Right lobe of liver (tissue), 4 donors: Measurements from ENCODE around the gene CFAP119.

ENCODE experiments used
- CTCF ChIP-seq, 4 donors: fragments of 200-600 bp in 3 of 4; fragments of 450-650 bp in 1 of 4; IDR thresholded peaks; one replicate each; pipeline versions ENCODE4 v1.5.1 to v1.8.0; 2016 to 2022; ENCODE audit warnings: antibody characterized with exemption in 4 of 4, mild to moderate bottlenecking in 2 of 4
- POLR2A ChIP-seq: fragments of 450-650 bp; IDR thresholded peaks from one replicate; pipeline ENCODE4 v1.6.1; 2017; ENCODE audit warnings: antibody characterized with exemption, mild to moderate bottlenecking
- donor health status: DM: no; HTN: no; CAD: no.
- donor health status: DM: no; HTN: no; CAD: no.
- donor health status: DM: no; HTN: yes; CAD: no.

GRCh38 chr16:30756781-30757100 lies 5.1 kb downstream of the CFAP119 start:
- TF ChIP-seq CTCF (IDR thresholded peaks at IDR 0.05) (no peak), POLR2A (no peak)
